Measurements from ENCODE around the gene UCK1. TPM values are rescaled to one million over a fixed set of nuclear protein-coding genes. Genes with fewer than 3 reads are reported as not detected.

UCK1 gene
- total and polyA plus RNA-seq, 2 of the 4 experiments (the other 2 are of a cell fraction), result 17.9 to 21.4 TPM

GRCh38 chr9:131530546-131530919 is 530 bp downstream of the UCK1 start:
- Histone ChIP-seq H2BK120ac (ENCODE audit: low read depth, low read length) (no peak overlapping the region), H3K9me3 (ENCODE audit: control insufficient read depth, insufficient read depth, low read length) (no peaks in the 10 kb centered on the region), H3K9me1 (ENCODE audit: insufficient read depth, low read length) (no peaks in the 10 kb centered on the region), H3K23ac (ENCODE audit: low read depth, low read length) (peak overlapping the region; percentile 39; the same call in 1 of the 2 replicates), H2BK20ac (ENCODE audit: low read depth, low read length) (no peak overlapping the region), H4K20me1 (ENCODE audit: insufficient read depth, low read length) (no peaks in the 10 kb centered on the region), H3K56ac (ENCODE audit: extremely low read depth, insufficient read depth, low read length) (no peak overlapping the region), H3K14ac (replicated peaks; ENCODE audit: low read depth, low read length) (peak overlapping the region; percentile 89; the same call in 1 of the 2 replicates), H3K27me3 (ENCODE audit: control insufficient read depth, insufficient read depth, low read length) (peaks cover under 1% of the 10 kb centered on the region; the same call in 1 of the 2 replicates), H2BK5ac (ENCODE audit: low read depth, low read length, poor library complexity, severe bottlenecking) (no peak overlapping the region), H2AK9ac (replicated peaks; ENCODE audit: low read depth, low read length, poor library complexity) (peak overlapping the region; percentile 17), H3K4me2 (ENCODE audit: low read depth, low read length) (peak overlapping the region; percentile 98), H3K36me3 (ENCODE audit: control insufficient read depth, insufficient read depth, low read length) (peaks cover 31% of the 10 kb centered on the region), H3K4me3 (ENCODE audit: insufficient read depth, low read depth, low read length) (peak overlapping the region; percentile 95), H3K27ac (ENCODE audit: insufficient read depth, low read length) (peak overlapping the region; percentile 44; the same call in 1 of the 2 replicates), H3K18ac (ENCODE audit: low read depth, low read length) (no peak overlapping the region), H3K9ac (ENCODE audit: low read depth, low read length) (peak overlapping the region; percentile 82), H4K5ac (ENCODE audit: low read depth, low read length) (no peak overlapping the region), H2AFZ (replicated peaks; ENCODE audit: low read length, poor library complexity) (peak overlapping the region; percentile 99), H3K79me1 (ENCODE audit: low read depth in 1 of 2, low read length in 2 of 2) (peaks cover 12 to 20% of the 10 kb centered on the region in 2 experiments), H4K91ac (ENCODE audit: insufficient read depth, low read depth, low read length) (no peak overlapping the region), H2BK15ac (ENCODE audit: low read depth, low read length) (no peak overlapping the region), H3K4ac (ENCODE audit: low read depth, low read length) (peak overlapping the region; percentile 49), H4K8ac (ENCODE audit: low read depth in 2 of 2, low read length in 2 of 2) (peak overlapping the region; percentile 22 to 42; a peak in 2 of 4 replicates), H3K4me1 (ENCODE audit: control insufficient read depth, insufficient read depth, low read length) (peaks cover 8% of the 10 kb centered on the region), H2AK5ac (ENCODE audit: low read depth, low read length) (peak overlapping the region; percentile 78; the same call in 1 of the 2 replicates)
- in situ Hi-C loops (cut with MboI; ENCODE audit: low sequenced_read_pairs) (no loop called here), dilution Hi-C loops (cut with HindIII; ENCODE audit: low sequenced_read_pairs, unreplicated experiment) (no loop called here), intact Hi-C loops (cut with micrococcal nuclease) (loop anchor here (2.0 kb wide), 1 partner anchor 216 kb away; no protein-coding TSS in a partner anchor)
- TF ChIP-seq ELK1 (IDR thresholded peaks at IDR 0.05; ENCODE audit: borderline replicate concordance, low read depth, low read length), result no peak
- TF ChIP-seq FOS (IDR thresholded peaks at IDR 0.05; ENCODE audit: low read depth, low read length), result no peak
- TF ChIP-seq RFX5 (IDR thresholded peaks at IDR 0.05; ENCODE audit: low read depth, low read length), result no peak
- no peak for TF ChIP-seq CEBPB (IDR thresholded peaks at IDR 0.05; ENCODE audit: low read depth, low read length)
- ChIA-PET CTCF (no interaction called here), POLR2A (ENCODE audit: unreplicated experiment) (no interaction called here)
- WGBS, 2 experiments (ENCODE audit: extremely low coverage in 2 of 2, insufficient read length in 1 of 2), result 0% methylated on average over 3 of the region's 29 CpGs; no CpG with 5 or more reads in 1 of the 2 experiments
- no TSS peak for BruUV-seq (replicated peaks)
- ATAC-seq (ENCODE audit: low read depth), result peak; percentile 42
- peak; percentile 15 for DNase-seq
